Type B pancreatic cell (in vitro differentiated cells): ENCODE measurements around the gene CCNL1. TPM values are rescaled to one million over a fixed set of nuclear protein-coding genes. Genes with fewer than 3 reads are reported as not detected.

ENCODE experiments used
- DNase-seq: peaks from one replicate; pipeline ENCODE4 v3.0.0; 2021; ENCODE audit warnings: mixed read lengths; ENCODE audit not compliant: unreplicated experiment; ENCODE audit errors: extremely low spot score
- H3K27ac Mint-ChIP-seq: 2 replicates; pipeline ENCODE4 v1.8.0; 2021; ENCODE audit warnings: mild to moderate bottlenecking, mixed read lengths
- H3K27me3 Mint-ChIP-seq: 2 replicates; pipeline ENCODE4 v1.8.0; 2021; ENCODE audit warnings: mixed read lengths
- H3K36me3 Mint-ChIP-seq: 2 replicates; pipeline ENCODE4 v1.8.0; 2021; ENCODE audit warnings: mixed read lengths
- H3K4me1 Mint-ChIP-seq: one replicate; pipeline ENCODE4 v1.8.0; 2021; ENCODE audit warnings: mixed read lengths; ENCODE audit not compliant: unreplicated experiment
- H3K4me3 Mint-ChIP-seq: 2 replicates; pipeline ENCODE4 v1.8.0; 2021; ENCODE audit warnings: mild to moderate bottlenecking, mixed read lengths
- H3K9me3 Mint-ChIP-seq: 2 replicates; pipeline ENCODE4 v1.8.0; 2021; ENCODE audit warnings: mixed read lengths
- total RNA-seq: library from RNA; stranded (reverse); gene quantifications from 2 replicates; pipeline ENCODE4 v1.2.1, GENCODE V29; 2021; ENCODE audit warnings: low replicate concordance
- TF ChIP-seq, protein P1 (sequence below): fragments of 200-600 bp; sonication (generic); conservative IDR thresholded peaks from 2 replicates; pipeline ENCODE4 v1.5.0; 2021; ENCODE audit warnings: antibody characterized with exemption, mild to moderate bottlenecking

Gene CCNL1
- total RNA-seq, 1 donor from 2014 or later = 145 TPM

DNA sequence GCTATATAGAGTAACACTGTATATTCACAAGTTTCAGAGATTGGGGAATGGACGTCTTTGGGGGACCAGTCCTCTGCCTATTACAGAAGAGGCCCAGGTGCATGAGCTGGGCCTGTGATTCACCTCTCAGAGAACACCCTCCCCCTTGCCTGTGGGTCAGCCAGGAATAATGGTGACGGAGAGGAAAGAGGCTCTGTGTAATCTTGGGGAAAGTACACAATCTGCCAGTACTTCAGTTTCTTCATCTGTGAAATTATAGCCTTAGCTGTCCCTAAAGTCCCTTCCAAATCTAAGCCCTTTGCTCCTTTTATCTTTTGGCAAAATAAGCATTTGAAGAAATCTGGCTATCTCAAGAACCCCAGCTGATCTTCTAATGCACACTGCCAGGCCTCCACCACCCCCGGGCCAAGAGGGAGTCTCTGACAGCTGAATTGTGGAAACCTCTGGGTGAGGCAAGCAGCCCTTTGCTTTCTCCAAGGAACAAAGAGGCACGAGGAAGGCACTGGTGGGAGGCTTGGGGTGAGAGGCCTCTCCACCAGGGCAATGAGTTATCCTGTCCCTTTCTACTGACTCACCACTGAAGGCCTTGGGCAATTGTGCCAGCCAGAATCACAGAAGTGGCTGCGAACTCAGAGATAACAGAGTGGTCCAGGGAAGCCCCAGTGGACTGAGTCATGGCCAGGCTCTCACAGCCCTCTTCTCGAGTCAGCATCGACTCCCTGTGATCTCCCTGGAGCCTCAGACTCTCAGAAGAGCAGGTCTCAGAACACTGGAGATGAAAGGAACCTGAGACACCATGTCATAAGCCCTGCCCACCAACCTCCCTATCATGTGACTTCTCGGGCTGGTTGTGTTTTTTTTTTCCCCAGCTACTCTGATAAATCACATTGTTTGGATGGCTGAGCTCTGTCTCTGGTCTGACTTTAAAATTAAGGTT, 31.8 kb downstream of the CCNL1 start:
- Mint-ChIP-seq H3K27me3 (no peaks in the 10 kb centered on the region), H3K27ac (peak overlapping the region; percentile 92), H3K4me1 (peaks cover 48% of the 10 kb centered on the region), H3K36me3 (no peaks in the 10 kb centered on the region), H3K9me3 (no peaks in the 10 kb centered on the region), H3K4me3 (no peak overlapping the region)
- TF ChIP-seq, protein P1, sequence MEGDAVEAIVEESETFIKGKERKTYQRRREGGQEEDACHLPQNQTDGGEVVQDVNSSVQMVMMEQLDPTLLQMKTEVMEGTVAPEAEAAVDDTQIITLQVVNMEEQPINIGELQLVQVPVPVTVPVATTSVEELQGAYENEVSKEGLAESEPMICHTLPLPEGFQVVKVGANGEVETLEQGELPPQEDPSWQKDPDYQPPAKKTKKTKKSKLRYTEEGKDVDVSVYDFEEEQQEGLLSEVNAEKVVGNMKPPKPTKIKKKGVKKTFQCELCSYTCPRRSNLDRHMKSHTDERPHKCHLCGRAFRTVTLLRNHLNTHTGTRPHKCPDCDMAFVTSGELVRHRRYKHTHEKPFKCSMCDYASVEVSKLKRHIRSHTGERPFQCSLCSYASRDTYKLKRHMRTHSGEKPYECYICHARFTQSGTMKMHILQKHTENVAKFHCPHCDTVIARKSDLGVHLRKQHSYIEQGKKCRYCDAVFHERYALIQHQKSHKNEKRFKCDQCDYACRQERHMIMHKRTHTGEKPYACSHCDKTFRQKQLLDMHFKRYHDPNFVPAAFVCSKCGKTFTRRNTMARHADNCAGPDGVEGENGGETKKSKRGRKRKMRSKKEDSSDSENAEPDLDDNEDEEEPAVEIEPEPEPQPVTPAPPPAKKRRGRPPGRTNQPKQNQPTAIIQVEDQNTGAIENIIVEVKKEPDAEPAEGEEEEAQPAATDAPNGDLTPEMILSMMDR = no peak
- no peak for DNase-seq

DNA sequence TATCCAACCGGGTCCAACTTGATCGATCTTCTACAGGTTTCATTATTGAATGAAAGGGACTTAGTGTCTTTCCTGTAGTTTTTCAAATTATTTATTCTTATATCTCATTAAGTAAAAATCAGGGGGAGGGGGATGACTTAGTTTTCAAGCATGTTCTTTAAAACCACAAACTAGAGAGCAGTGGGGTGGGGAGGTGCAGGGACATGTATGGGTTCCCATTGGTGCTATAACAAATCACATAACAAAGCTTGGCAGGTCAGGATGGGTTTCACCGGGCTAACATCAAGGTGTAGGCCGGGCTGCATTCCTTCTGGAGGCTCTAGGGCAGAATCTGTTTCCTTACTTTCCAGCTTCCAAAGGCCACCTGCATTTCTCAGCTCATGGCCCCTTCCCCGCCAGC, 32.7 kb downstream of the CCNL1 start:
- TF ChIP-seq, protein P1 = no peak
- H3K9me3 Mint-ChIP-seq = no peaks in the 10 kb centered on the region
- peaks cover 53% of the 10 kb centered on the region for H3K4me1 Mint-ChIP-seq
- H3K36me3 Mint-ChIP-seq = no peaks in the 10 kb centered on the region
- no peak overlapping the region for H3K4me3 Mint-ChIP-seq
- H3K27me3 Mint-ChIP-seq = no peaks in the 10 kb centered on the region
- DNase-seq = no peak
- H3K27ac Mint-ChIP-seq = peak overlapping the region; percentile 59

- no peaks in the 10 kb centered on the region for H3K36me3 Mint-ChIP-seq
- no peak for DNase-seq
- TF ChIP-seq, protein P1 = no peak
- H3K4me3 Mint-ChIP-seq = no peak overlapping the region
- peaks cover 61% of the 10 kb centered on the region for H3K4me1 Mint-ChIP-seq
- no peak overlapping the region for H3K27ac Mint-ChIP-seq
- no peaks in the 10 kb centered on the region for H3K9me3 Mint-ChIP-seq
- no peaks in the 10 kb centered on the region for H3K27me3 Mint-ChIP-seq
Observed at GRCh38 chr3:157126365-157126764, 33.6 kb downstream of the CCNL1 start.

DNA sequence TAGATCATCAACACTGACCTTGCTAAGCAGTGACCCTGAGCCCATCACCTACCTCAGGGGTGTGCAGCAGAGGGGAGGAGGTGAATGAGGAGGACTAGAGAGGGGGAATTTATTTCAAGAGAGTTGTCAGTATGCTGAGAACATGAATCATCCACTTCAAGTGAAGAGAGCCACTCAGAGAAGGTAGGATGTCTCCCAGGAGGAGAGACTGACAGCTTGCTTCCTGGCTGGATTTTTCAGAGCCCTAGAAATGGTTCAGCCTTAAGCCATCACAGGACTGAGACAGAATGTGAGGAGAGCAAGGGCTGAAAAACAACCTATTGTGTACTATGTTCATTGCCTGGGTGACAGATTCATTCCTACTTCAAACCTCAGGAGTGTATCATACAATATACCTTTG, 34.8 kb downstream of the CCNL1 start:
- Mint-ChIP-seq H3K36me3 (no peaks in the 10 kb centered on the region), H3K27ac (peak overlapping the region; percentile 54), H3K4me3 (no peak overlapping the region), H3K27me3 (no peaks in the 10 kb centered on the region), H3K9me3 (no peaks in the 10 kb centered on the region), H3K4me1 (peaks cover 59% of the 10 kb centered on the region)
- DNase-seq = no peak
- TF ChIP-seq, protein P1 = no peak

DNA sequence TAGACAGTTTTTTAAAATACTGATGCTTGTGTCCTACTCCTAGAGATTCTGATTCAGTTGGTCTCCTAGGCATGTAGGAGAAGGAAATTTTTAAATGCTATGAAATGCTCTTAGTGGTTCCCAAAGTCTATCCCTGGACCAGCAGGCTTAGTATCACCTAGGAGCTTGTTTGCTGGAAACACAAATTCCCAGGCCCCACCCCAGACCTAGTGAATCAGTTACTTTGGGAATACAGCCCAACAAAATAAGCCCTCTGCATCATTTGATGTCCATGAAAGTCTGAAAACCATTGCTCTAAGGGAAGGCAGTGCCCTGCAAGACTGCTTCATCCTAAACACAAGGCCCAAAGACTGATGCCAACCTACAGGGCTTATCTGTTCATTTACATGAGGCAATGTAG, 36.3 kb downstream of the CCNL1 start:
- TF ChIP-seq, protein P1 = no peak
- H3K9me3 Mint-ChIP-seq = no peaks in the 10 kb centered on the region
- peaks cover 44% of the 10 kb centered on the region for H3K4me1 Mint-ChIP-seq
- no peak for DNase-seq
- H3K27ac Mint-ChIP-seq = no peak overlapping the region
- no peak overlapping the region for H3K4me3 Mint-ChIP-seq
- H3K27me3 Mint-ChIP-seq = no peaks in the 10 kb centered on the region
- no peaks in the 10 kb centered on the region for H3K36me3 Mint-ChIP-seq
